Sigmoid colon (tissue), 7 donors: ENCODE measurements around the gene GRAMD4. TPM values are rescaled to one million over a fixed set of nuclear protein-coding genes. Genes with fewer than 3 reads are reported as not detected.
A peak's percentile ranks its signal among the peaks of the same experiment; 100 is the strongest.

ENCODE experiments used
- DNase-seq: peaks from one replicate; pipeline ENCODE4 v3.0.0-alpha.2; 2019
- H3K27ac ChIP-seq, 4 donors: fragments of 200-600 bp; sonication (generic); one replicate each; pipeline ENCODE4 v1.5.1; 2016 to 2019; ENCODE audit warnings: mild to moderate bottlenecking in 1 of 4
- H3K27me3 ChIP-seq, 3 donors: fragments of 200-600 bp; sonication (generic); one replicate each; pipeline ENCODE4 v1.5.1; 2019; ENCODE audit warnings: mild to moderate bottlenecking in 1 of 3
- H3K36me3 ChIP-seq, 4 donors: fragments of 200-600 bp; sonication (generic); one replicate each; pipeline ENCODE4 v1.5.1; 2016 to 2019
- H3K4me1 ChIP-seq, 4 donors: fragments of 200-600 bp; sonication (generic); one replicate each; pipeline ENCODE4 v1.5.1; 2017 to 2019
- H3K4me3 ChIP-seq, 4 donors: fragments of 200-600 bp; sonication (generic); one replicate each; pipeline ENCODE4 v1.5.1; 2017 to 2019; ENCODE audit warnings: mild to moderate bottlenecking in 2 of 4, moderate library complexity in 1 of 4
- H3K9me3 ChIP-seq, 4 donors: fragments of 200-600 bp in 3 of 4; sonication (generic) in 3 of 4; one replicate each; pipeline versions ENCODE4 v1.5.1 to v1.6.1; 2013 to 2019
- CTCF ChIP-seq, 4 experiments: fragments of 450-650 bp in 3 of 4; fragments of 200-600 bp in 1 of 4; IDR thresholded peaks; one replicate each; pipeline ENCODE4 v1.5.1; 2016 to 2019; ENCODE audit warnings: antibody characterized with exemption in 4 of 4, mild to moderate bottlenecking in 3 of 4, moderate library complexity in 2 of 4
- EP300 ChIP-seq, 4 donors: sonication (generic); formaldehyde crosslinking; IDR thresholded peaks; one replicate each; pipeline ENCODE4 v1.6.1; 2017; ENCODE audit warnings: antibody characterized with exemption in 4 of 4
- POLR2A ChIP-seq, 2 donors: fragments of 450-650 bp; IDR thresholded peaks; one replicate each; pipeline ENCODE4 v1.6.1; 2016; ENCODE audit warnings: antibody characterized with exemption in 2 of 2, mild to moderate bottlenecking in 2 of 2, moderate library complexity in 2 of 2
- POLR2AphosphoS5 ChIP-seq, 4 donors: sonication (generic); formaldehyde crosslinking; IDR thresholded peaks; one replicate each; pipeline ENCODE4 v1.6.1; 2017; ENCODE audit warnings: antibody characterized with exemption in 4 of 4
- WGBS, 2 donors: extraction: QIAGEN DNeasy Blood & Tissue Kit; methylation state at CpG; one replicate each; pipeline ENCODE4 v1.1.7; 2013; 5-methylcytosine and 5-hydroxymethylcytosine counted together
- intact Hi-C: fragments of 100-400 bp; cut with DNase I; formaldehyde crosslinking; loops from one replicate; pipeline ENCODE4 v1.15.1; 2023
- polyA plus RNA-seq, 3 donors: library from polyadenylated mRNA; stranded (reverse); fragments of 200-250 nt; gene quantifications; one replicate each; pipeline ENCODE4 v1.2.3, GENCODE V29; 2013
- total RNA-seq, 4 donors: library from RNA; depleted of rRNA; stranded (reverse); fragments of >200 nt; gene quantifications; one replicate each; pipeline ENCODE4 v1.1.0, GENCODE V29; 2016
- donor health status: healthy with polysubstance abuse.
- donor health status: Bipolar disorder and iron deficiency.
- donor health status: healthy.

The GRAMD4 gene
- total and polyA plus RNA-seq, 7 donors: 11.6 to 57.2 (median 23.5) TPM

GRCh38 chr22:46580940-46581537, 39.1 kb upstream of the GRAMD4 start:
- Histone ChIP-seq H3K36me3 (no peaks in the 10 kb centered on the region), H3K4me3 (no peak overlapping the region), H3K27me3 (no peaks in the 10 kb centered on the region), H3K4me1 (peaks cover 0 to 44% (median 37%) of the 10 kb centered on the region in 4 donors), H3K27ac (no peak overlapping the region), H3K9me3 (no peaks in the 10 kb centered on the region)
- WGBS, 2 donors: 34 to 64% methylated on average over 13 of the region's 13 CpGs
- DNase-seq: peak; percentile 40
- intact Hi-C loops: no loop called here
- TF ChIP-seq POLR2AphosphoS5 (IDR thresholded peaks at IDR 0.05): no peak
- no peak for TF ChIP-seq EP300 (IDR thresholded peaks at IDR 0.05)
- TF ChIP-seq POLR2A (IDR thresholded peaks at IDR 0.05): no peak
- TF ChIP-seq CTCF (IDR thresholded peaks at IDR 0.05): no peak

- Histone ChIP-seq H3K27me3 (no peaks in the 10 kb centered on the region), H3K9me3 (no peaks in the 10 kb centered on the region), H3K36me3 (no peaks in the 10 kb centered on the region), H3K27ac (peak overlapping the region in 1 of 4 donors; percentile 39), H3K4me3 (no peak overlapping the region), H3K4me1 (peaks cover 0 to 39% (median 34%) of the 10 kb centered on the region in 4 donors)
- intact Hi-C loops: no loop called here
- TF ChIP-seq POLR2AphosphoS5 (IDR thresholded peaks at IDR 0.05) (no peak), CTCF (IDR thresholded peaks at IDR 0.05) (no peak)
- WGBS, 2 donors: 35 to 54% methylated on average over 14 of the region's 14 CpGs
- DNase-seq: peak; percentile 64
Observed at GRCh38 chr22:46581538-46582244, 38.5 kb upstream of the GRAMD4 start.

- TF ChIP-seq POLR2A (IDR thresholded peaks at IDR 0.05) (peak in 1 of 2 donors; percentile 18), CTCF (IDR thresholded peaks at IDR 0.05) (no peak)
- no peaks in the 10 kb centered on the region for H3K36me3 ChIP-seq
- no peaks in the 10 kb centered on the region for H3K9me3 ChIP-seq
- peaks cover 0 to 42% (median 36%) of the 10 kb centered on the region in 4 donors for H3K4me1 ChIP-seq
- DNase-seq: peak; percentile 58
- no peaks in the 10 kb centered on the region for H3K27me3 ChIP-seq
- peak overlapping the region in 1 of 4 donors; percentile 39 for H3K27ac ChIP-seq
- WGBS, 2 donors: 22 to 66% methylated on average over 14 of the region's 14 CpGs
- intact Hi-C loops: no loop called here
- no peak overlapping the region for H3K4me3 ChIP-seq
Observed at GRCh38 chr22:46582281-46582933, 37.8 kb upstream of the GRAMD4 start.

- intact Hi-C loops: no loop called here
- no peak overlapping the region for H3K4me3 ChIP-seq
- no peaks in the 10 kb centered on the region for H3K9me3 ChIP-seq
- TF ChIP-seq EP300 (IDR thresholded peaks at IDR 0.05) (no peak), CTCF (IDR thresholded peaks at IDR 0.05) (no peak), POLR2AphosphoS5 (IDR thresholded peaks at IDR 0.05) (no peak), POLR2A (IDR thresholded peaks at IDR 0.05) (no peak)
- H3K27ac ChIP-seq: no peak overlapping the region
- H3K36me3 ChIP-seq: no peaks in the 10 kb centered on the region
- no peaks in the 10 kb centered on the region for H3K27me3 ChIP-seq
- WGBS, 2 donors: 95 to 96% methylated on average over 11 of the region's 11 CpGs
- peak; percentile 46 for DNase-seq
- H3K4me1 ChIP-seq: peaks cover 0 to 42% (median 32%) of the 10 kb centered on the region in 4 donors
Observed at GRCh38 chr22:46583571-46583970, 36.6 kb upstream of the GRAMD4 start.
